Keratinocyte (primary cell): ENCODE measurements around the gene TAS2R40. TPM values are rescaled to one million over a fixed set of nuclear protein-coding genes. Genes with fewer than 3 reads are reported as not detected.

Source experiments
- DNase-seq: peaks from one replicate; pipeline ENCODE4 v3.0.0-alpha.2; 2011; ENCODE audit warnings: low read depth, missing footprints, low spot score
- FAIRE-seq: peaks from 2 replicates; lab custom pipeline; 2011; peaks lifted over from hg19 to GRCh38; lab: Jason Lieb, UNC
- H2AFZ ChIP-seq: 2 replicates; pipeline ENCODE4 v1.6.0; 2012; ENCODE audit warnings: low read length, control low read depth, inconsistent platforms; ENCODE audit not compliant: control insufficient read depth
- H3K27ac ChIP-seq: 2 replicates; pipeline ENCODE4 v1.5.1; 2011; ENCODE audit warnings: low read length; ENCODE audit not compliant: control insufficient read depth, insufficient read depth
- H3K27me3 ChIP-seq: 3 replicates; pipeline ENCODE4 v1.6.0; 2011; ENCODE audit warnings: low read length; ENCODE audit not compliant: control insufficient read depth, insufficient read depth; ENCODE audit errors: extremely low read depth
- H3K36me3 ChIP-seq, 2 experiments: 2 replicates in 1 of 2; 3 replicates in 1 of 2; pipeline ENCODE4 v1.5.1; 2011; ENCODE audit warnings: low read length in 2 of 2, mild to moderate bottlenecking in 1 of 2; ENCODE audit not compliant: control insufficient read depth in 2 of 2, insufficient read depth in 2 of 2; ENCODE audit errors: extremely low read depth in 1 of 2
- H3K4me1 ChIP-seq: 3 replicates; pipeline ENCODE4 v1.5.1; 2011; ENCODE audit warnings: low read length; ENCODE audit not compliant: control insufficient read depth, insufficient read depth; ENCODE audit errors: extremely low read depth
- H3K4me2 ChIP-seq: 3 replicates; pipeline ENCODE4 v1.6.0; 2011; ENCODE audit warnings: low read depth, low read length; ENCODE audit not compliant: control insufficient read depth, insufficient read depth; ENCODE audit errors: extremely low read depth
- H3K4me3 ChIP-seq, 3 experiments: fragments of 200-600 bp in 1 of 3; sonication (generic) in 1 of 3; 2 replicates in 2 of 3; 3 replicates in 1 of 3; pipeline ENCODE4 v1.5.1; 2011 to 2016; ENCODE audit warnings: low read length in 3 of 3, mild to moderate bottlenecking in 3 of 3, control low read depth in 2 of 3, inconsistent platforms in 1 of 3, low read depth in 1 of 3, mixed read lengths in 1 of 3, mixed run types in 1 of 3, moderate library complexity in 1 of 3; ENCODE audit not compliant: control insufficient read depth in 2 of 3, insufficient read depth in 2 of 3; ENCODE audit errors: extremely low read depth in 1 of 3
- H3K79me2 ChIP-seq: 2 replicates; pipeline ENCODE4 v1.6.0; 2012; ENCODE audit warnings: low read length; ENCODE audit not compliant: control insufficient read depth, insufficient read depth
- H3K9ac ChIP-seq: 3 replicates; pipeline ENCODE4 v1.6.0; 2011; ENCODE audit warnings: low read length; ENCODE audit not compliant: control insufficient read depth, insufficient read depth; ENCODE audit errors: extremely low read depth
- H3K9me1 ChIP-seq: 3 replicates; pipeline ENCODE4 v1.6.0; 2011; ENCODE audit warnings: low read length; ENCODE audit not compliant: control insufficient read depth, insufficient read depth; ENCODE audit errors: extremely low read depth
- H3K9me3 ChIP-seq: 2 replicates; pipeline ENCODE4 v1.5.1; 2012; ENCODE audit warnings: low read depth, low read length; ENCODE audit not compliant: control insufficient read depth
- H4K20me1 ChIP-seq: 3 replicates; pipeline ENCODE4 v1.6.0; 2011; ENCODE audit warnings: low read length; ENCODE audit not compliant: control insufficient read depth, insufficient read depth; ENCODE audit errors: extremely low read depth
- EZH2 ChIP-seq: IDR thresholded peaks from one replicate; pipeline ENCODE4 v1.6.1; 2012; ENCODE audit warnings: inconsistent platforms, mild to moderate bottlenecking, low read length, moderate library complexity
- dilution Hi-C: fragments of 300-500 bp; cut with MboI; formaldehyde crosslinking; loops from one replicate; pipeline ENCODE4 v1.7.0; 2020; ENCODE audit warnings: low sequenced_read_pairs; ENCODE audit not compliant: extremely low pct_ligation_motif_present
- polyA plus RNA-seq, 5 experiments: library from polyadenylated mRNA; depleted of rRNA in 3 of 5; stranded (reverse) in 3 of 5; stranded (forward) in 1 of 5; unstranded in 1 of 5; fragments of >200 nt; gene quantifications; 1 replicate in 1 of 5; 2 replicates in 3 of 5; 3 replicates in 1 of 5; pipeline versions ENCODE4 v1.2.1 to v1.2.3, GENCODE V29; 2011 to 2012; ENCODE audit warnings: missing spikeins in 2 of 5, low read depth in 1 of 5, low replicate concordance in 1 of 5
- TF ChIP-seq, protein P1 (sequence below), 3 experiments: IDR thresholded peaks in 1 of 3; conservative IDR thresholded peaks in 1 of 3; optimal IDR thresholded peaks in 1 of 3; 2 replicates in 2 of 3; 3 replicates in 1 of 3; pipeline versions ENCODE3 to v1.5.1; 2011; ENCODE audit warnings: low read length in 3 of 3, mild to moderate bottlenecking in 3 of 3, moderate library complexity in 2 of 3, control low read depth in 1 of 3, inconsistent platforms in 1 of 3; ENCODE audit not compliant: insufficient read depth in 2 of 3; ENCODE audit errors: extremely low read depth in 1 of 3

TAS2R40 gene
- polyA plus RNA-seq, 1 donor (not counting 4 experiments of a cell fraction or from before 2014, with no cell fraction given): not detected

DNA sequence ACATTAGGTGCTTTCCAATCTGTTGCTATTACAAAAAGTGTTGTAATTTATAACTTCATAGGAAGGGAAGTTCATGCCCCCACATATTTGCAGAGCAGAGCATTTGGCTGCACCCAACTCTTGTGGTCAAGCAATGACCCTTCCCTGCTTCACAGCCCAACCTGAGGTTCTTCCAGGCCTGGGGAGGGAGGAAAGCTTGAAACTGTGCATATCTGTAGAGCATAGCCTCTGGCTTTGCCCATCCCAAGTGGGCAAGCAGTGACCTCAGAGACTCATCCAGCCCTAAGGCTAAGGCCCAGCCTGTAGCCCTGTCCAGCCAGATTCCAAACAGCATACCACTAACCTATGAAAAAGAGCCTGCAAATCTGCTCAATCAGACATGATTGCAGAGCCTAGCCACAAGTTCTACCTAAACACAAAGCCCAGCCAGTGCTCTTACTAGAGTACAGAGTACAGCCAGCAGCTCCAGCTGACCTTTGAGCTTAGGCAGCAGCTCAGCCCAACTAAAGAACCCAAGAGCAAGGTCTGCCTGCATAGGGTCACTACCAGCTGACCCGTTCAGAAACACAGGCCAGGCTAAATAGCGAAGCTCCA, 27.0 kb downstream of the TAS2R40 start:
- H3K4me2 ChIP-seq: no peak overlapping the region
- FAIRE-seq (no peak), DNase-seq (no peak)

DNA sequence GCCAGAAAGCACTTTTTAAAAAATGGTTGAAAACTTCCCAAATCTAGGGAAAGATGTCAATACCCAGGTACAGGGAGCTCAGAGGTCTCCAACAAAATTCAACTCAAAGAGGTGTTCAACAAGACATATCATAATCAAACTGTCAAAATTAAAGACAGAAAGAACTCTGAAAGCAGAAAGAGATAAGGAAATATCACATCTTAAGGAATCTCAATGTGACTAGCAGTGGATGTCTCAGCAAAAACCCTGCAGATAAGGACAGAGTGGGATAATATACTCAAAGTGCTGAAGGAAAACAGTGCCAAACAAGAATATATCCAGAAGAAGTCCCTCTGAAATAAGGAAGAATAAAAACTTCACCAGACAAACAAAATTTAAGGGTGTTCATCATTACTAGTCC, 28.4 kb downstream of the TAS2R40 start:
- Histone ChIP-seq H3K36me3 (no peaks in the 10 kb centered on the region), H4K20me1 (no peaks in the 10 kb centered on the region), H3K9ac (no peak overlapping the region), H3K4me3 (no peak overlapping the region), H3K27ac (no peak overlapping the region), H3K4me1 (peaks cover 16% of the 10 kb centered on the region), H3K27me3 (no peaks in the 10 kb centered on the region), H3K4me2 (no peak overlapping the region), H3K9me1 (no peaks in the 10 kb centered on the region), H3K9me3 (no peaks in the 10 kb centered on the region), H3K79me2 (no peaks in the 10 kb centered on the region), H2AFZ (no peak overlapping the region)
- dilution Hi-C loops: no loop called here
- FAIRE-seq (no peak), DNase-seq (no peak)
- TF ChIP-seq, protein P1, sequence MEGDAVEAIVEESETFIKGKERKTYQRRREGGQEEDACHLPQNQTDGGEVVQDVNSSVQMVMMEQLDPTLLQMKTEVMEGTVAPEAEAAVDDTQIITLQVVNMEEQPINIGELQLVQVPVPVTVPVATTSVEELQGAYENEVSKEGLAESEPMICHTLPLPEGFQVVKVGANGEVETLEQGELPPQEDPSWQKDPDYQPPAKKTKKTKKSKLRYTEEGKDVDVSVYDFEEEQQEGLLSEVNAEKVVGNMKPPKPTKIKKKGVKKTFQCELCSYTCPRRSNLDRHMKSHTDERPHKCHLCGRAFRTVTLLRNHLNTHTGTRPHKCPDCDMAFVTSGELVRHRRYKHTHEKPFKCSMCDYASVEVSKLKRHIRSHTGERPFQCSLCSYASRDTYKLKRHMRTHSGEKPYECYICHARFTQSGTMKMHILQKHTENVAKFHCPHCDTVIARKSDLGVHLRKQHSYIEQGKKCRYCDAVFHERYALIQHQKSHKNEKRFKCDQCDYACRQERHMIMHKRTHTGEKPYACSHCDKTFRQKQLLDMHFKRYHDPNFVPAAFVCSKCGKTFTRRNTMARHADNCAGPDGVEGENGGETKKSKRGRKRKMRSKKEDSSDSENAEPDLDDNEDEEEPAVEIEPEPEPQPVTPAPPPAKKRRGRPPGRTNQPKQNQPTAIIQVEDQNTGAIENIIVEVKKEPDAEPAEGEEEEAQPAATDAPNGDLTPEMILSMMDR (optimal IDR thresholded peaks at IDR 0.05 in 1 of 3, IDR thresholded peaks at IDR 0.05 in 1 of 3, conservative IDR thresholded peaks at IDR 0.05 in 1 of 3; ENCODE audit: extremely low read depth in 1 of 3, insufficient read depth in 2 of 3, low read length in 3 of 3): no peak
- no peak for TF ChIP-seq EZH2

More for the DNA sequence above, 27.0 kb downstream of the TAS2R40 start:
- H3K9ac ChIP-seq: no peak overlapping the region
- no peaks in the 10 kb centered on the region for H3K9me1 ChIP-seq
- no peaks in the 10 kb centered on the region for H3K27me3 ChIP-seq
- no peak overlapping the region for H2AFZ ChIP-seq
- no peaks in the 10 kb centered on the region for H4K20me1 ChIP-seq
- TF ChIP-seq EZH2: no peak
- TF ChIP-seq, protein P1 (optimal IDR thresholded peaks at IDR 0.05 in 1 of 3, IDR thresholded peaks at IDR 0.05 in 1 of 3, conservative IDR thresholded peaks at IDR 0.05 in 1 of 3; ENCODE audit: extremely low read depth in 1 of 3, insufficient read depth in 2 of 3, low read length in 3 of 3): no peak
- peaks cover 18% of the 10 kb centered on the region for H3K4me1 ChIP-seq
- H3K27ac ChIP-seq: no peak overlapping the region
- no peaks in the 10 kb centered on the region for H3K36me3 ChIP-seq
- no peaks in the 10 kb centered on the region for H3K79me2 ChIP-seq
- H3K4me3 ChIP-seq: no peak overlapping the region
- dilution Hi-C loops: no loop called here
- no peaks in the 10 kb centered on the region for H3K9me3 ChIP-seq
